Lower leg skin (tissue), 3 donors: Measurements from ENCODE around the gene PDE9A.

Experiments used
- POLR2A ChIP-seq, 2 donors: fragments of 450-650 bp; IDR thresholded peaks; one replicate each; pipeline ENCODE4 v1.6.1; 2016 to 2017; ENCODE audit warnings: antibody characterized with exemption in 2 of 2, mild to moderate bottlenecking in 1 of 2, moderate library complexity in 1 of 2
- TF ChIP-seq, protein P1 (sequence below), 3 donors: fragments of 450-650 bp; IDR thresholded peaks; one replicate each; pipeline ENCODE4 v1.5.1; 2016; ENCODE audit warnings: antibody characterized with exemption in 3 of 3, mild to moderate bottlenecking in 3 of 3, moderate library complexity in 2 of 3

DNA sequence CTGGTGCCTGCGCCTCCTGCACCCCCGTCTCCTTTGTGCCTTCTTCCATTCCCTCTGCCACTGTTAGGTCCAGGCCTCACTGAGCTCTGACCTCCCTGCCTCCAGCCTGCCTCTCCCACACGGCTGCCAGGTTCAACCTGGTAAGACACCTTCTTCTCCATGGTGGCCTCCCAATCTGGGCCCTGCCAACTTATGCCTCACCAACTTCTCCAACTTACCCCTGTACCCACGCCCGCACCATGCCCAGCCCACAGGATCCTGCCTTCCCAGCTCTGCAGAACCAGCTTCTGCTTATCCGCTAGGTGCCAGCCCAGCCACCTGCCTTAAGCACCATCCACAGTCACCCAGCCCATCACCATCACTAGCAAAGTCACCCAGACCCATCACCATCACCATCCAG, 37.2 kb downstream of the PDE9A start:
- no peak for TF ChIP-seq POLR2A (IDR thresholded peaks at IDR 0.05)
- TF ChIP-seq, protein P1, sequence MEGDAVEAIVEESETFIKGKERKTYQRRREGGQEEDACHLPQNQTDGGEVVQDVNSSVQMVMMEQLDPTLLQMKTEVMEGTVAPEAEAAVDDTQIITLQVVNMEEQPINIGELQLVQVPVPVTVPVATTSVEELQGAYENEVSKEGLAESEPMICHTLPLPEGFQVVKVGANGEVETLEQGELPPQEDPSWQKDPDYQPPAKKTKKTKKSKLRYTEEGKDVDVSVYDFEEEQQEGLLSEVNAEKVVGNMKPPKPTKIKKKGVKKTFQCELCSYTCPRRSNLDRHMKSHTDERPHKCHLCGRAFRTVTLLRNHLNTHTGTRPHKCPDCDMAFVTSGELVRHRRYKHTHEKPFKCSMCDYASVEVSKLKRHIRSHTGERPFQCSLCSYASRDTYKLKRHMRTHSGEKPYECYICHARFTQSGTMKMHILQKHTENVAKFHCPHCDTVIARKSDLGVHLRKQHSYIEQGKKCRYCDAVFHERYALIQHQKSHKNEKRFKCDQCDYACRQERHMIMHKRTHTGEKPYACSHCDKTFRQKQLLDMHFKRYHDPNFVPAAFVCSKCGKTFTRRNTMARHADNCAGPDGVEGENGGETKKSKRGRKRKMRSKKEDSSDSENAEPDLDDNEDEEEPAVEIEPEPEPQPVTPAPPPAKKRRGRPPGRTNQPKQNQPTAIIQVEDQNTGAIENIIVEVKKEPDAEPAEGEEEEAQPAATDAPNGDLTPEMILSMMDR (IDR thresholded peaks at IDR 0.05) = no peak
